Stimulated activated CD8-positive, alpha-beta memory T cell treated with anti-CD3 and anti-CD28 coated beads, Interleukin-12 subunit alpha, Interleukin-12 subunit beta, amount 100 ng/mL, for 1 hour (primary cell): ENCODE measurements around the gene RFX7.

Source experiments
- DNase-seq: peaks from one replicate; pipeline ENCODE4 v3.0.0-alpha.2; 2020; ENCODE audit warnings: low read depth

Gene RFX7

DNA sequence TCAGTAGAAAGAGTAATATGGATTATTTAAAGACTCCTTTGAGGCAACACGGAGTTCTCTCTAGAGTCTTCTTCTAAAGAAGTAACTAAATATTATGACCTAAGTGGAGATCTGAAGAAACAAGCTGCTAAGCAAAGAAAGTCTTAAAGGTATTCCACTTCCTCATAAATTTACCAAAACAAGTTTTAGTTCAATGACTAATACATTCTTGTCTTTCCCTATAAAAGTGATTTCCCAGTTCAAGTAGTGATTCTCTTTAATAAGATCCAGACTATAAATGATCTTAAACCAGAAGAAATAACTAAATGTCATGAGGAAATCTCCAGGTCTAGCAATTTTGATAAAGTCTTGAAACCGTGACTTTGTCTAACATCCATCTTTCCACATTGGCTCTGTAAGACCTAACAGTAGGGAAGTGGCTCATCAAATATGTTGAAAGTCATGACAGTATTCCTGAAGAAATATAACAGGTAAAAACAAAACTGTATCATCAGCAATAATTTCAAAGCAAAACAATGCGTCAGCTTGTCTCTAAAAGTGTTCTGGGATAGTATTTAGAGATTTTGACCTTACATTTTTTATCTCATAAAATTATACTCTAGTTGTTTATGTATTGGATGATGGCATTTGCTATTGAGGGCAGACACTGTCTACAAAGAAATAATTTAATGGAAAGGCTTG is 198.5 kb downstream of the RFX7 start:
- no peak for DNase-seq

- no peak for DNase-seq
Measured at GRCh38 chr15:56042982-56043980, 200.4 kb downstream of the RFX7 start.

DNA sequence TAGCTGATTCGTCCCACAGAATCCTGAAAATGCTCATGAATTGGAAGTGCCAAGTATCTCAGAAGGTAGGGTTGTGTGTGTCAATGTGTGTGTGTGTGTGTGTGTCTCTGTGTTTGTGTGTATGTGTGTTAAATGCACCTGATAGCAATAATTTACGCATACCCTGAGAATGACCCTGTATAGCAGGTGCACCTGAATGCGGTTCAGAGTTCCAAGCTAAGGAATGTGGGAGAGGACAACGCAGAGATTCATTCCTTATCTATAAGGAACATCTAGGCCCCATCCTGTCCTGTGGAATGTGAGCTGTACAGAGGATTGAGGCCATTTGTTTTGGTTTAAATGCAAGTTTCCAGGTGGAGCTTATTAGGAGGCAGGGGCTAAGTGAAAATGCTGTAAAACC is 201.2 kb downstream of the RFX7 start:
- DNase-seq: no peak

- no peak for DNase-seq
Measured at GRCh38 chr15:56042031-56042430, 201.6 kb downstream of the RFX7 start.

- no peak for DNase-seq
Measured at GRCh38 chr15:56040081-56041035, 203.3 kb downstream of the RFX7 start.

DNA sequence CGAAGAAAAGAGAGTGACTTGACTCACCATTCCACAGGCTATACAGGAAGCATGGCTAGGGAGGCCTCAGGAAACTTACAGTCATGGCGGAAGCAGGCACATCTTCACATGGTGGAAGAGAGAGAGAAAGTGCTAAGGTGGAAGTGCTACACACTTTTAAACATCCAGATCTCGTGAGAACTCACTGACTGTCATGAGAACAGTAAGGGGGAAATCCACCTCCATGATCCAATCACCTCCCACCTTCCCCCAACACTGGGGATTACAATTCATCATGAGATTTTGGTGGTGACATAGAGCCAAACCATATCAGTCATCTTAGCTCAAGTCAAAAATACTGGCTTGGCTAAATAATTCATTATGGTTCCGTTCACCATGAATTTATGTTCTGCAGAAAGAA is 205.0 kb downstream of the RFX7 start:
- no peak for DNase-seq

- no peak for DNase-seq
Measured at GRCh38 chr15:56038015-56038414, 205.7 kb downstream of the RFX7 start.
